ENCODE data around the gene DEXI. TPM values are rescaled to one million over a fixed set of nuclear protein-coding genes. Genes with fewer than 3 reads are reported as not detected.

Gene DEXI
- total RNA-seq, 1 donor from 2014 or later, result 67.5 TPM

GRCh38 chr16:10972819-10973464, 30.7 kb upstream of the DEXI start:
- no peak overlapping the region for H3K27ac ChIP-seq
- intact Hi-C loops (cut with DNase I), result loop anchor here (10.0 kb wide), 1 partner anchor 132 kb away; no protein-coding TSS in a partner anchor

DNA sequence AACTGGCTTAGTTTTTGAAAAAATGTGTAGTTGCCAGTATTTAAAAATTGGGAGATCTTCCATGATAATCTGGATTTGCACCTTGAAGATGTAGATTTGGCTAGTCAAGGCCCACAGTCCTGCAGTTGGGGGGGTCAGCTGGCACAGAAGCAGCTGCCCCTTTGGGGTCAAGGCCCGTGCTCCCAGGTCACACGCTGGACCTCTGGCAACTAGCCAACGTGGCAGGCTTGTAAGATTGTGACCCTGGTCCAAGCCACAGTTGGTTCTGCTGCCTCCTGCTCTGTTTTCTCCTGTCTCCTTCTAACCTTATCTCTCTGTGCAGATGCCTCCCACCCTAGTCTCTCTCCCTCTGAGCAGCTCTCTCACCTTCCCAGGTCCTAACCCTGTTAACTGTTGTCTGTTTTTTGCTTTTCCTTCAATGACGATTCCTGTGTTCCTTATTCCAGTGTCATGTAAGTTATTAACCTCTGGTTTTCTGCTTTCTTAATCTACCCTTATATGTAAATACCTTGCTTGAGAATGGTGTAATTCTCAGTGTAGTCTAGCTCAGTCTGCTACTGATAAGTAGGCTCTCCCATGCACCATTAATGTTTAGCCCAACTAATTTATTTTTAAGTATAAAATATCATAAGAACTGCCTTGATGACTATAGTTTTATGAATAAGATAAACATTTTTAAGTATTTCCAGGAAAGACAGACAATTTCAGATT, 30.0 kb upstream of the DEXI start:
- peaks cover 0 to 14% of the 10 kb centered on the region in 2 donors for H3K36me3 ChIP-seq
- no peak overlapping the region for H3K4me3 ChIP-seq
- H3K4me1 ChIP-seq, result peaks cover 9% of the 10 kb centered on the region
- H3K27me3 ChIP-seq, result no peaks in the 10 kb centered on the region
- no peaks in the 10 kb centered on the region for H3K9me3 ChIP-seq
- TF ChIP-seq CTCF (IDR thresholded peaks at IDR 0.05) (no peak), POLR2A (IDR thresholded peaks at IDR 0.05) (no peak), POLR2AphosphoS5 (IDR thresholded peaks at IDR 0.05; ENCODE audit: insufficient read depth in 1 of 2, low read depth in 1 of 2) (no peak)
- DNase-seq (ENCODE audit: extremely low spot score in 2 of 2), result no peak
- peak overlapping the region; percentile 53 for H3K27ac ChIP-seq
- intact Hi-C loops (cut with DNase I), result loop anchor here (10.0 kb wide), 1 partner anchor 133 kb away; no protein-coding TSS in a partner anchor

More at GRCh38 chr16:10972819-10973464, 30.7 kb upstream of the DEXI start:
- Histone ChIP-seq H3K36me3 (peaks cover 0 to 14% of the 10 kb centered on the region in 2 donors), H3K4me1 (peaks cover 9% of the 10 kb centered on the region), H3K27me3 (no peaks in the 10 kb centered on the region), H3K9me3 (no peaks in the 10 kb centered on the region), H3K4me3 (no peak overlapping the region)
- TF ChIP-seq CTCF (IDR thresholded peaks at IDR 0.05) (no peak), POLR2AphosphoS5 (IDR thresholded peaks at IDR 0.05; ENCODE audit: insufficient read depth in 1 of 2, low read depth in 1 of 2) (no peak), POLR2A (IDR thresholded peaks at IDR 0.05) (no peak)
- DNase-seq (ENCODE audit: extremely low spot score in 2 of 2), result no peak

DNA sequence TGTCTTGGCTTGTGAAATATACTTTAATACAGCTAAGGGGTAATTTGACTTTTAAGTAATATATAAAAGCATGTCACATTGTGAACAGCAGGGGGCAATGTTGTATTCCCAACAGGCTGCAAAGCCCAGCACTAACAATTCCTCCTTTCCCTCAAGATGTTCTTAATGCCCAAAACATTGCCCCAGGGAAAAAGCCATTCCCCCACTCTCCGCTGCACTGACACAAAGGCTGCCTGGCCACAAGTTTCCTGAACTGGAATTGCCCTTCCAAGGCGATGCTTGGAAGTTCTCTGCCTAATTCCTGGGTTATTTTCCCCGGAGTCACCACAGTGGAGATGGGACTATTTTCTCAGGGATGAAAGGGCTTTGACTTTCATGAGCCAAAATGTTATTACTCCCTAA, 29.3 kb upstream of the DEXI start:
- Histone ChIP-seq H3K27me3 (no peaks in the 10 kb centered on the region), H3K4me1 (peaks cover 9% of the 10 kb centered on the region), H3K27ac (peak overlapping the region; percentile 53), H3K36me3 (peaks cover 0 to 17% of the 10 kb centered on the region in 2 donors), H3K4me3 (no peak overlapping the region), H3K9me3 (no peaks in the 10 kb centered on the region)
- no peak for TF ChIP-seq POLR2AphosphoS5 (IDR thresholded peaks at IDR 0.05; ENCODE audit: insufficient read depth in 1 of 2, low read depth in 1 of 2)
- TF ChIP-seq CTCF (IDR thresholded peaks at IDR 0.05), result peak; percentile 64 to 92 (median 78)
- intact Hi-C loops (cut with DNase I), result loop anchor here (2.0 to 10.0 kb wide), 2 partner anchors 133 to 285 kb away; partner anchors contain the start of gene SOCS1
- no peak for DNase-seq (ENCODE audit: extremely low spot score in 2 of 2)

DNA sequence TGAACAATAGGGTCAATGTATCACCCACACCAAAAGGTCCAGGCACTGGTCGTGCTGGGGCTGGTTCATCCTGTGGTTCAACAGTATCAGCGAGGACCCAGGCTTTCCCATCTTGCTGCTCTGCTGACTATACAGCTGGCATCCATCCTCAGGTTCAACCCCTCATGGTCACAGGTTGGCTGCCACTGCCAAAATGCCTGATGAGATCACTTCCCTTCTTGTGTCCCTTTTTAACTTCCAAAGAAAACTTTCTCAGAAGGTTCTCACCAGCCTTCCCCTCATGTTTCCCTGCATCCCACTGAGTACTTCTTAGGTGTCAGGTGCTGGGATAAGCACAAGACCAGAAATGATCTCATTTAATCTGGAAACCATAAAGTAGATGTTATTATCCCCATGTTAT, 27.8 kb upstream of the DEXI start:
- H3K9me3 ChIP-seq, result no peaks in the 10 kb centered on the region
- peaks cover 9% of the 10 kb centered on the region for H3K4me1 ChIP-seq
- intact Hi-C loops (cut with DNase I), result loop anchor here (2.0 to 10.0 kb wide), 2 partner anchors 135 to 287 kb away; partner anchors contain the start of gene SOCS1
- no peaks in the 10 kb centered on the region for H3K27me3 ChIP-seq
- TF ChIP-seq CTCF (IDR thresholded peaks at IDR 0.05), result no peak
- TF ChIP-seq POLR2A (IDR thresholded peaks at IDR 0.05), result no peak
- TF ChIP-seq POLR2AphosphoS5 (IDR thresholded peaks at IDR 0.05; ENCODE audit: insufficient read depth in 1 of 2, low read depth in 1 of 2), result no peak
- peaks cover 0 to 17% of the 10 kb centered on the region in 2 donors for H3K36me3 ChIP-seq
- no peak for DNase-seq (ENCODE audit: extremely low spot score in 2 of 2)
- H3K27ac ChIP-seq, result no peak overlapping the region
- H3K4me3 ChIP-seq, result no peak overlapping the region
